Natural killer cell (primary cell): ENCODE results near the gene TTC38. TPM values are rescaled to one million over a fixed set of nuclear protein-coding genes. Genes with fewer than 3 reads are reported as not detected.

Experiments
- ATAC-seq, 3 donors: fragments of 150-1000 bp in 2 of 3; fragments of 200-7000 bp in 1 of 3; cut with Tn5 transposase; 1 replicate in 1 of 3; 2 replicates in 2 of 3; pipeline ENCODE4 v1.10.0; 2021; ENCODE audit warnings: mild to moderate bottlenecking in 2 of 3, moderate library complexity in 2 of 3
- DNase-seq, 2 donors: peaks; one replicate each; pipeline versions ENCODE4 v3.0.0 to v3.0.0-alpha.2; 2013 to 2021; ENCODE audit warnings: mixed read lengths in 1 of 2
- H3K27ac ChIP-seq: one replicate; pipeline ENCODE4 v1.5.1; 2013; ENCODE audit warnings: mild to moderate bottlenecking, low read length
- H3K27me3 ChIP-seq: one replicate; pipeline ENCODE4 v1.6.1; 2013; ENCODE audit warnings: low read length; ENCODE audit not compliant: control insufficient read depth, insufficient read depth
- H3K36me3 ChIP-seq: one replicate; pipeline ENCODE4 v1.6.1; 2013; ENCODE audit warnings: low read length; ENCODE audit not compliant: control insufficient read depth, insufficient read depth
- H3K4me1 ChIP-seq: one replicate; pipeline ENCODE4 v1.6.1; 2013; ENCODE audit warnings: low read length; ENCODE audit not compliant: control insufficient read depth, insufficient read depth
- H3K4me3 ChIP-seq: one replicate; pipeline ENCODE4 v1.5.1; 2013; ENCODE audit warnings: low read length
- H3K9me3 ChIP-seq: one replicate; pipeline ENCODE4 v1.6.1; 2013; ENCODE audit warnings: low read length; ENCODE audit not compliant: control insufficient read depth, insufficient read depth
- H3K27ac Mint-ChIP-seq, 2 donors: one replicate each; pipeline ENCODE4 v1.8.0; 2022; ENCODE audit warnings: mild to moderate bottlenecking in 2 of 2, mixed read lengths in 2 of 2, moderate library complexity in 1 of 2
- H3K27me3 Mint-ChIP-seq, 2 donors: one replicate each; pipeline ENCODE4 v1.8.0; 2022; ENCODE audit warnings: low read depth in 2 of 2, mixed read lengths in 2 of 2
- H3K36me3 Mint-ChIP-seq: one replicate; pipeline ENCODE4 v1.8.0; 2022; ENCODE audit warnings: mixed read lengths
- H3K4me1 Mint-ChIP-seq, 2 donors: one replicate each; pipeline ENCODE4 v1.8.0; 2022; ENCODE audit warnings: mixed read lengths in 2 of 2
- H3K4me3 Mint-ChIP-seq: one replicate; pipeline ENCODE4 v1.8.0; 2022; ENCODE audit warnings: mild to moderate bottlenecking, moderate library complexity, mixed read lengths
- H3K9me3 Mint-ChIP-seq, 2 donors: one replicate each; pipeline ENCODE4 v1.8.0; 2022; ENCODE audit warnings: mixed read lengths in 2 of 2
- CTCF ChIP-seq: fragments of 200-600 bp; IDR thresholded peaks from one replicate; pipeline ENCODE4 v1.8.0; 2022; ENCODE audit warnings: antibody characterized with exemption
- WGBS: methylation state at CpG from one replicate; pipeline ENCODE4 v1.1.7; 2013; ENCODE audit warnings: missing lambda C conversion rate; ENCODE audit not compliant: insufficient coverage; 5-methylcytosine and 5-hydroxymethylcytosine counted together
- intact Hi-C: fragments of 100-400 bp; cut with micrococcal nuclease; formaldehyde crosslinking; loops from one replicate; pipeline ENCODE4 v1.14.2; 2022
- total RNA-seq, 4 donors: library from RNA; stranded (reverse); fragments of 120-200 nt in 1 of 4; gene quantifications; one replicate each; pipeline versions ENCODE4 v1.2.3 to v1.2.4, GENCODE V29; 2013 to 2022

Gene TTC38
- total RNA-seq, 3 donors from 2014 or later (not counting 1 experiment from before 2014, with no cell fraction given), result 251 to 313 (median 312) TPM

DNA sequence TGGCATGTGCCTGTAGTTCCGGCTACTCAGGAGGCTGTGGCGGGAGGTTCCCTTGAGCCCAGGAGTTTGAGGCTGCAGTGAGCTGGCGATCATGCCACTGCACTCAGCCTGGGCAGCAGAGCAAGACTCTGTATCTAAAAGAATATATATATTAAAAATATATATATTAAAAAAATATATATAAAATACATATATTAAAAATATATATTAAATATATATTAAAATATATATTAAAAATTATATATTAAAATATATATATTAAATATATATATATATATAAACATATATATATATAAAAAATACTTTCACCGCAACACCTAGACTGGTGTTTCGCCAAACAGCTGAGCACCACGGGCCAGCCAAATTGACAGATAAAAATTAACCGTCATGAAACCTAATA lies 8.8 kb downstream of the TTC38 start:
- no peaks in the 10 kb centered on the region for H3K27me3 Mint-ChIP-seq
- Histone ChIP-seq H3K27me3 (no peaks in the 10 kb centered on the region), H3K4me3 (no peak overlapping the region), H3K4me1 (peaks cover 57% of the 10 kb centered on the region), H3K36me3 (peaks cover 69% of the 10 kb centered on the region), H3K9me3 (no peaks in the 10 kb centered on the region), H3K27ac (no peak overlapping the region)
- intact Hi-C loops, result loop anchor here (2.0 kb wide), 1 partner anchor 14 kb away; no protein-coding TSS in a partner anchor
- no peak for TF ChIP-seq CTCF
- no peaks in the 10 kb centered on the region for H3K9me3 Mint-ChIP-seq
- H3K4me1 Mint-ChIP-seq, result peaks cover 56 to 59% of the 10 kb centered on the region in 2 donors
- peak overlapping the region; percentile 86 to 97 for H3K27ac Mint-ChIP-seq
- no peaks in the 10 kb centered on the region for H3K36me3 Mint-ChIP-seq
- WGBS, result 97% methylated on average over 2 of the region's 7 CpGs
- DNase-seq, result no peak
- H3K4me3 Mint-ChIP-seq, result peak overlapping the region; percentile 81
- ATAC-seq, result no peak

DNA sequence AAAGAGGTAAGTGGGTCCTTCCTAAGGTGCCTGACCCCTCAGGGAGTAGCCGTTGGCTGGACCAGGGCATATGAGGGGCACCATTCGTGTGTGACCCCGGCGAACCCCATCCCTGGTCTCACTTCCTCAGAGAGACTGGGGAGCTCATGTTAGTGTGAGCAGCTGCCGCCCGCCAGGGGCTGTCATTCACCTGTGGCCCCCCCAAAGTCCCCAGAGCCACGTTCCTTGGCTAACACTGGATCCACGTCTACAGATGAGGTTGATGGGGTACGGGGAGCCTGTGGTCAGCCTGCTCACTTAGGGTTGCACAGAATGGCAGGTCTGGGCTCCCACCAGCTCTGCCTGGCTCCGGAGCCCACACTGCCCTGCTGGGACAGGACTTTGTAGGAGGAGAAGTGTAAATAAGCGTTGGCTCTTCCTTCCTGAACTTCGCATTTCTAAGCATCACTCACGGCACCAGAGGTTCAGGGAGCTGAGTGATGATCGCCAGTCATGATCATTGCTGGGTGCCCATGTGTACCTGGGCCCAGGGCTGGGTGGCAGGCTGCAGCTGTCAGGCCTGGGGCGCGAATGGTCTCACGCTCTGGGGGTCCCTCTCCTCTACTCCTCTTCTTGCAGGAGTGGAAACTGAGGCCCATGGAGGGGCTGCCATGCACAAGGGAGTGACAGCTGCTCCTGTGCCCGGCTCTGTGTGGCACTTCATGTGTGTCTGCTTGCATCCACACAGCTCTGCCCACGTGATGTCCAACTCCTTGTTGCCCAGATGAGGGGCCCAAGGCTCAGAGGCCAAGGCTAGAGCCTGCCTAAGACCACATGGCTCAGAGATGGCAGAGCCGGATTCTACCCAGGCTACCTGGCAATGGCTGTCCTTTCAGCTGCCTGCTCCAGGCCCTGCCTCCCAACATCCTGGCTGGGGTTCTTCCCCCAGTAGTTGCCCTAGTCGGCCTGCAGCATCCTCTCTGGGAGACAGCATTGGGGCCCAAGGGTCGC lies 11.1 kb downstream of the TTC38 start:
- peaks cover 68% of the 10 kb centered on the region for H3K36me3 ChIP-seq
- WGBS, result 92% methylated on average over 22 of the region's 22 CpGs
- TF ChIP-seq CTCF, result no peak
- DNase-seq (no peak), ATAC-seq (no peak)
- H3K27me3 ChIP-seq, result no peaks in the 10 kb centered on the region
- intact Hi-C loops, result no loop called here
- no peaks in the 10 kb centered on the region for H3K27me3 Mint-ChIP-seq
- peak overlapping the region; percentile 81 for H3K4me3 Mint-ChIP-seq
- no peaks in the 10 kb centered on the region for H3K9me3 ChIP-seq
- no peak overlapping the region for H3K4me3 ChIP-seq
- H3K9me3 Mint-ChIP-seq, result no peaks in the 10 kb centered on the region
- H3K36me3 Mint-ChIP-seq, result no peaks in the 10 kb centered on the region
- H3K4me1 ChIP-seq, result peaks cover 81% of the 10 kb centered on the region
- peak overlapping the region; percentile 97 to 99 for H3K27ac Mint-ChIP-seq
- peak overlapping the region; percentile 12 for H3K27ac ChIP-seq
- peaks cover 71 to 73% of the 10 kb centered on the region in 2 donors for H3K4me1 Mint-ChIP-seq

- Mint-ChIP-seq H3K9me3 (no peaks in the 10 kb centered on the region), H3K4me3 (peak overlapping the region; percentile 96), H3K27ac (peak overlapping the region; percentile 97 to 99), H3K27me3 (no peaks in the 10 kb centered on the region), H3K4me1 (peaks cover 77 to 82% of the 10 kb centered on the region in 2 donors), H3K36me3 (no peaks in the 10 kb centered on the region)
- H3K4me1 ChIP-seq, result peaks cover 94% of the 10 kb centered on the region
- DNase-seq, result no peak
- H3K27ac ChIP-seq, result peak overlapping the region; percentile 97
- H3K36me3 ChIP-seq, result peaks cover 70% of the 10 kb centered on the region
- 78% methylated on average over 11 of the region's 12 CpGs for WGBS
- ATAC-seq, result no peak
- intact Hi-C loops, result loop anchor here (2.0 to 10.0 kb wide), 4 partner anchors 13 to 965 kb away; partner anchors contain the start of gene GTSE1
- TF ChIP-seq CTCF, result no peak
- no peak overlapping the region for H3K4me3 ChIP-seq
- H3K9me3 ChIP-seq, result no peaks in the 10 kb centered on the region
- no peaks in the 10 kb centered on the region for H3K27me3 ChIP-seq
These were observed 12.4 kb downstream of the TTC38 start for GRCh38 chr22:46280063-46280817.
